ENCODE measurements around the gene CPXM2.

CPXM2 gene

DNA sequence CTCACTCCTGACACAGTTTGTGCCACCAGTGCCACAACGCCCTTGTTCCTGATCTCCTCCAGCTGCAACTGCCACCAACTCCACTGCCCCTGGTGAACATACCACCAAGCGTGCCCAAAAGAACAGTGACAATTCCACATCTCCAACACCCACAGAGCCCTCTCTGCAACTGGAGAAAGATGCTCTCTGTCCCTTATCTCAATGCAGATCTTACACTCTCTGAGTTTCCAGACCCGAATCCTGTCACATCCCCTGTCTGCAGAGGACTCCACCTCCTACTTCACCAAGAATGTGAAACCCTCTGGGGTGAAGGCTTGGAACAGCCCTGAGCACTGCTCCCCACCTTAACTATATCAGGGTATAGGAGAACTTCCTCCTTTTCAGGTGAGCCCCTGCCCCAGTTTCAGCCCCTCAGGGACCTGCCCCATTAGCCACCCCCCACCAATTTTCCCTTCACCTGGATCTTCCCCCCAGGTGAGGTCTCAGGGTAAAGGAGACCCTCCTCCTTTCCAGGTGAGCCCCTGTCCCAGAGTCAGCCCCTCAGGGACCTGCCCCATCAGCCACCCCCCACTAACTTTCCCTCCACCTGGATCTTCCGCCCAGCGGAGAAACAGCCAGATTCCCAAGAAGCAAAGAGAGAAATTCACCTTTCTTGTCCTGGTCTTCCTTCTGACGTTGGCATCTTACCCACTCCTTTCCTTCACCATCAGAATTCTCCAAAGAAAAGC, 55.0 kb downstream of the CPXM2 start:
- Mint-ChIP-seq H3K9me3 (no peaks in the 10 kb centered on the region), H3K4me3 (no peak overlapping the region)

GRCh38 chr10:123835575-123835974, 56.0 kb downstream of the CPXM2 start:
- Mint-ChIP-seq H3K27ac (no peak overlapping the region), H3K36me3 (ENCODE audit: low read depth) (no peaks in the 10 kb centered on the region), H3K9me3 (no peaks in the 10 kb centered on the region), H3K4me1 (ENCODE audit: low read depth) (no peaks in the 10 kb centered on the region), H3K27me3 (ENCODE audit: low read depth) (peaks cover 6% of the 10 kb centered on the region), H3K4me3 (no peak overlapping the region)

More for the DNA sequence above, 55.0 kb downstream of the CPXM2 start:
- Mint-ChIP-seq H3K27me3 (ENCODE audit: low read depth) (peaks cover 6% of the 10 kb centered on the region), H3K4me1 (ENCODE audit: low read depth) (no peaks in the 10 kb centered on the region), H3K27ac (no peak overlapping the region), H3K36me3 (ENCODE audit: low read depth) (no peaks in the 10 kb centered on the region)

GRCh38 chr10:123833170-123833850, 58.3 kb downstream of the CPXM2 start:
- H3K9me3 Mint-ChIP-seq: no peaks in the 10 kb centered on the region

DNA sequence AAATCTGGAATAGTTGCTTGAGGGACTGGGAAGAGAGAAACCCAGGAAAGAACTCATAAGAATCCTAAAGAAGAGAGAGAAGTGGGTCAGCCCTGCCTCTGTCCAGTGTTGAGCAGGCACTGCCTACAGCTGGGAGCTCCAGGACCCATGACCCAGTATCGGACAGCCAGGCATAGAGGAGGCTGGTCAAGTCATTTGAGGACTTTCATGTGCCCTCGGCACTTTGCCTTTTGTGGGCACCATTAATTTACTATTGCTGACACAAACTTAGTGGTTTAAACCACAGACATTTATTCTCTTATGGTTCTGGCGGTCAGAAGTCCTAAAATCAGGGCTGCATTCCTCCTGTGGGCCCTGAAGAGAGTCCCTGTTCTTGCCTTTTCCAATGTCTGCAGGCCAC, 60.3 kb downstream of the CPXM2 start:
- Mint-ChIP-seq H3K4me3 (no peak overlapping the region), H3K27ac (no peak overlapping the region), H3K4me1 (ENCODE audit: low read depth) (no peaks in the 10 kb centered on the region), H3K36me3 (ENCODE audit: low read depth) (no peaks in the 10 kb centered on the region), H3K27me3 (ENCODE audit: low read depth) (no peaks in the 10 kb centered on the region), H3K9me3 (no peaks in the 10 kb centered on the region)

More at GRCh38 chr10:123833170-123833850, 58.3 kb downstream of the CPXM2 start:
- Mint-ChIP-seq H3K27ac (no peak overlapping the region), H3K27me3 (ENCODE audit: low read depth) (peaks cover 3% of the 10 kb centered on the region), H3K4me3 (no peak overlapping the region), H3K36me3 (ENCODE audit: low read depth) (no peaks in the 10 kb centered on the region), H3K4me1 (ENCODE audit: low read depth) (no peaks in the 10 kb centered on the region)

GRCh38 chr10:123821136-123821535, 70.5 kb downstream of the CPXM2 start:
- Mint-ChIP-seq H3K4me1 (ENCODE audit: low read depth) (no peaks in the 10 kb centered on the region), H3K27ac (no peak overlapping the region), H3K9me3 (peaks cover 3% of the 10 kb centered on the region), H3K4me3 (no peak overlapping the region), H3K36me3 (ENCODE audit: low read depth) (no peaks in the 10 kb centered on the region), H3K27me3 (ENCODE audit: low read depth) (no peaks in the 10 kb centered on the region)

DNA sequence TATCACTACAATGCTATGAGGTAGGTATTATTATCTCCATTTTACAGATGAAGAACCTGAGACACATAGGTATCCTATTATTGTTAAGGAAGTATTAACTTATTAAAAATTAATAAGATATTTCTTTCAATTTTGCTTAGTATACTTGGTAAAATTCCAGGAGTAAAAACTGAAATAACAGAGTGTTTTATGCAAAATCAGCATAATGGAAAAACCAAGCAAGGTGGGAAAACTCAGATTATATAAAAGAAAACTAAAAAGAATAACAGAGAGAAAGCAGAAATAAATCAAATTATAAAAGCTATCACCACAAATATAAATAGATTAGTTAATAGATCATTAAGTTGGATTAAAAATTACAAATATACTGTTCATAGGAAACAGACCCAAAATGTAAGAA, 82.0 kb downstream of the CPXM2 start:
- Mint-ChIP-seq H3K4me1 (ENCODE audit: low read depth) (no peaks in the 10 kb centered on the region), H3K27ac (no peak overlapping the region), H3K4me3 (no peak overlapping the region), H3K36me3 (ENCODE audit: low read depth) (no peaks in the 10 kb centered on the region), H3K27me3 (ENCODE audit: low read depth) (peaks cover 20% of the 10 kb centered on the region), H3K9me3 (no peaks in the 10 kb centered on the region)

DNA sequence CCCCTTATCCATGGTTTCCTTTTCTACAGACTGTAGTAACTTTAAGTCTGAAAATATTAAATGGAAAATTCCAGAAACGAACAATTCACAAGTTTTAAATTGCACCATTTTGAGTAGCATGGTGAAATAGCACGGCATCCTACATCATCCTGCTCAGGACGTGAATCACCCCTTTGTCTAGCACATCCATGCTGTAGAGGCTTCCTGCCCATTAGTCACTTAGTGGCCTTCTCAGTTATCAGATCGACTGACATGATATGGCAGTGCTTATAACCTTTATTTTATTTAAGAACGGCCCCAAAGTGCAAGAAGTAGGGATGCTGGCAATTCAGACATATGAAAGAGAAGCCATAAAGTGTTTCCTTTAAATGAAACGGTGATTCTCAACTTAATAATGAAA, 82.7 kb downstream of the CPXM2 start:
- H3K27ac Mint-ChIP-seq: no peak overlapping the region
- H3K4me3 Mint-ChIP-seq: no peak overlapping the region
- no peaks in the 10 kb centered on the region for H3K4me1 Mint-ChIP-seq (ENCODE audit: low read depth)
- H3K36me3 Mint-ChIP-seq (ENCODE audit: low read depth): no peaks in the 10 kb centered on the region
- H3K27me3 Mint-ChIP-seq (ENCODE audit: low read depth): peaks cover 21% of the 10 kb centered on the region
- no peaks in the 10 kb centered on the region for H3K9me3 Mint-ChIP-seq

DNA sequence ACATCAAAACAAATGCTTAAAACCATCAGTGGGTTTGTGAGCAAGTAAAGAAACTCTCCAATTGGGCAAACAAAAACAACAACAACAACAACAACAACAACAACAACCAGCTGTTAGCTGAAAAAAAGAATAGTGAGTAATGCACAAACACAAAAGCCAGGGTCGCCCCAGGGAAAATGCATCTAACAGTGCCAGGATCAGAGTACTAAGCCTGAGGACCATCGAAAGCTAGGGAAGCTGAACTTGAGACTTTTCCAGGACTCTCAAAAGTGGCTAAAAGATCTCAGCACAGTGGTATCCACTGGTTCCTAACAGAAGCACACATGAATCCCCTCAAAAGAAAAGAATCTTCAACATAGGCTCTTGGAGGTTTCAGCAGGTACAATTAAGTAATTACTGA, 83.3 kb downstream of the CPXM2 start:
- Mint-ChIP-seq H3K36me3 (ENCODE audit: low read depth) (no peaks in the 10 kb centered on the region), H3K4me3 (no peak overlapping the region), H3K9me3 (no peaks in the 10 kb centered on the region), H3K4me1 (ENCODE audit: low read depth) (no peaks in the 10 kb centered on the region), H3K27ac (no peak overlapping the region), H3K27me3 (ENCODE audit: low read depth) (peaks cover 21% of the 10 kb centered on the region)

GRCh38 chr10:123807444-123808035, 84.1 kb downstream of the CPXM2 start:
- Mint-ChIP-seq H3K36me3 (ENCODE audit: low read depth) (no peaks in the 10 kb centered on the region), H3K4me3 (no peak overlapping the region), H3K27me3 (ENCODE audit: low read depth) (peaks cover 21% of the 10 kb centered on the region), H3K4me1 (ENCODE audit: low read depth) (no peaks in the 10 kb centered on the region), H3K27ac (no peak overlapping the region), H3K9me3 (no peaks in the 10 kb centered on the region)

DNA sequence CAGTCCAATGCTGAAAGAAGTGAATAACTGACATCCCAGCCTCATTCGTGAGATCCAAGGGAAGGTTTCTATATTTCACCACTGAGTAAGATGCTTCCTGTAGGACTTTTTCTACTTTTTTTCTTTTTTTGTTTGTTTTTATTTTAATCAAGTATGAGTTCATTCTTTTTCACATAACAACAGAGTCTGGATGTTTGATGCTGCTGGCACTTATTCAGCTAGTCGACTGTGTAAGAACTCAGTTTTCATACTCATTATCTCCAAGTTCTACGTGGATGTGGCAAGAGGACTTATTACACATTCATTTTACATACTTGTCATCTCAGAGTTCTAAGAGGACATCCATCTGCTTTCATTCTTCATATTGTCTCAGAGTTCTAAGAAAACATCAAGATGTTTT, 86.9 kb downstream of the CPXM2 start:
- no peak overlapping the region for H3K4me3 Mint-ChIP-seq
- H3K9me3 Mint-ChIP-seq: no peaks in the 10 kb centered on the region
- no peaks in the 10 kb centered on the region for H3K36me3 Mint-ChIP-seq (ENCODE audit: low read depth)
- H3K27me3 Mint-ChIP-seq (ENCODE audit: low read depth): peaks cover 31% of the 10 kb centered on the region
- no peaks in the 10 kb centered on the region for H3K4me1 Mint-ChIP-seq (ENCODE audit: low read depth)
- H3K27ac Mint-ChIP-seq: no peak overlapping the region

DNA sequence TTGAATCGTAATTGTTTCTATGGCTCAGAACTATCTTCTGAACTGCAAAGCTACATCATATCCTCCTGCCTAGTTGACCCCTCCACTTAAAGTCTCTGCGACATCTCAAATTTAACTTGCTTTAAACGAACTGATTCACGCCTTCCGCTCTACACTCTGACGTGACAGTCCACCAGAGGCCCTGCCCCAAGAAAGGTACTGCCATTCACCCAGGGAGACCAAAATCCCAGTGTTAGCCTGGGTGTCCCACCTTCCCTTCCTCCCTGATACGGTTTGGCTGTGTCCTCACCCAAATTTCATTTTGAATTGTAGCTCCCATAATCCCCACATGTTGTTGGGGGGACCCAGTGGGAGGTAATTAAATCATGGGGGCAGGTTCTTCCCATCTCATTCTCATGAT, 90.8 kb downstream of the CPXM2 start:
- Mint-ChIP-seq H3K36me3 (ENCODE audit: low read depth) (no peaks in the 10 kb centered on the region), H3K27ac (no peak overlapping the region), H3K4me1 (ENCODE audit: low read depth) (no peaks in the 10 kb centered on the region)

DNA sequence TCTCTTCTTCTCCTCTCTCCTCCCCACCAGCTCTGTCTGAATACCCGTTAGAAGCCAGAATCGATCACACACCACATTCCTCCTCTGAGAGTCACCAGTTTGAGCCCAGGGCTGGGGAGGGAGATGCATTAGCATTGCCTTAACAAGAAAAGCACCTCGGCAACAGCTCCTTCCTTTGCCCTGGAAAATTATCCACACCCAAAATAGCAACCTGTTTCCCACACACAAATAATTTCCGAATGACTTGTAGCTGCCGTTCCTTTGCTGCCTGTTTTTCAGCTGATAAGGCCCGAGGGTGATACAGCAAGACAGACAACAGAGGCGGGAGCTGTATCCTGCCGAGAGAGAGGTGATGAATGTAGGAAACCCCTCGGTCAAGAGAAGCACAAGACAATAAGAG, 91.3 kb downstream of the CPXM2 start:
- no peak overlapping the region for H3K4me3 Mint-ChIP-seq

More for the DNA sequence above, 90.8 kb downstream of the CPXM2 start:
- peaks cover 20% of the 10 kb centered on the region for H3K27me3 Mint-ChIP-seq (ENCODE audit: low read depth)
- H3K4me3 Mint-ChIP-seq: no peak overlapping the region
- H3K9me3 Mint-ChIP-seq: no peaks in the 10 kb centered on the region

GRCh38 chr10:123798856-123799255, 92.8 kb downstream of the CPXM2 start:
- peaks cover 17% of the 10 kb centered on the region for H3K27me3 Mint-ChIP-seq (ENCODE audit: low read depth)
- H3K36me3 Mint-ChIP-seq (ENCODE audit: low read depth): no peaks in the 10 kb centered on the region
- no peaks in the 10 kb centered on the region for H3K4me1 Mint-ChIP-seq (ENCODE audit: low read depth)

More for the DNA sequence above, 91.3 kb downstream of the CPXM2 start:
- Mint-ChIP-seq H3K9me3 (no peaks in the 10 kb centered on the region), H3K27me3 (ENCODE audit: low read depth) (peaks cover 20% of the 10 kb centered on the region), H3K27ac (no peak overlapping the region), H3K4me1 (ENCODE audit: low read depth) (no peaks in the 10 kb centered on the region), H3K36me3 (ENCODE audit: low read depth) (no peaks in the 10 kb centered on the region)

GRCh38 chr10:123797813-123798212, 93.8 kb downstream of the CPXM2 start:
- Mint-ChIP-seq H3K27me3 (ENCODE audit: low read depth) (peaks cover 17% of the 10 kb centered on the region), H3K4me3 (no peak overlapping the region), H3K27ac (no peak overlapping the region), H3K4me1 (ENCODE audit: low read depth) (no peaks in the 10 kb centered on the region), H3K9me3 (no peaks in the 10 kb centered on the region), H3K36me3 (ENCODE audit: low read depth) (no peaks in the 10 kb centered on the region)

More at GRCh38 chr10:123798856-123799255, 92.8 kb downstream of the CPXM2 start:
- no peak overlapping the region for H3K27ac Mint-ChIP-seq
- H3K4me3 Mint-ChIP-seq: no peak overlapping the region
- H3K9me3 Mint-ChIP-seq: no peaks in the 10 kb centered on the region

DNA sequence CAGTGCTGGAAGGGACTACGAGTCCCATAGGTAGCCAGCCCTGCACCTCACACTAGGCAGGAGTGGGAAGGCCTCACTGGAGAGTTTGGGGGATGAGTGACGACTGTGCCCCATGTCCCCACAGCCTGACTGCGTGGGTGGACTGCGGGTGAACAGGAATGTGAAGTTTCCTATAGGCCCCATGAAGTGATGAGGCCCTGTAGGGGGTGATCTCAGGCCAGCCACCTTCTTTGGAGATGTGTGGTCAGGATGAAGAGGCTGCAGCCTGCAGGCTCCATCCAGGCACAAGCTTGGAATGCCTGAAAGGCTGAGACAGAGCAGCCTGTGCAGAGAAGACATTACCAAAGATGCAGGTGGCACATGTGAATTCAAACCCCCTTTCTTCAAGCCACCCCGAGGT, 94.9 kb downstream of the CPXM2 start:
- Mint-ChIP-seq H3K4me1 (ENCODE audit: low read depth) (no peaks in the 10 kb centered on the region), H3K27me3 (ENCODE audit: low read depth) (peaks cover 17% of the 10 kb centered on the region), H3K27ac (no peak overlapping the region), H3K4me3 (no peak overlapping the region), H3K36me3 (ENCODE audit: low read depth) (no peaks in the 10 kb centered on the region), H3K9me3 (no peaks in the 10 kb centered on the region)
